Measurements from ENCODE around the gene BRSK2.
"Not testable (repeated sequence)": the region's sequence is repeated elsewhere in the genome, so short reads cannot be mapped to it uniquely, and the experiment has no call there.

The BRSK2 gene

DNA sequence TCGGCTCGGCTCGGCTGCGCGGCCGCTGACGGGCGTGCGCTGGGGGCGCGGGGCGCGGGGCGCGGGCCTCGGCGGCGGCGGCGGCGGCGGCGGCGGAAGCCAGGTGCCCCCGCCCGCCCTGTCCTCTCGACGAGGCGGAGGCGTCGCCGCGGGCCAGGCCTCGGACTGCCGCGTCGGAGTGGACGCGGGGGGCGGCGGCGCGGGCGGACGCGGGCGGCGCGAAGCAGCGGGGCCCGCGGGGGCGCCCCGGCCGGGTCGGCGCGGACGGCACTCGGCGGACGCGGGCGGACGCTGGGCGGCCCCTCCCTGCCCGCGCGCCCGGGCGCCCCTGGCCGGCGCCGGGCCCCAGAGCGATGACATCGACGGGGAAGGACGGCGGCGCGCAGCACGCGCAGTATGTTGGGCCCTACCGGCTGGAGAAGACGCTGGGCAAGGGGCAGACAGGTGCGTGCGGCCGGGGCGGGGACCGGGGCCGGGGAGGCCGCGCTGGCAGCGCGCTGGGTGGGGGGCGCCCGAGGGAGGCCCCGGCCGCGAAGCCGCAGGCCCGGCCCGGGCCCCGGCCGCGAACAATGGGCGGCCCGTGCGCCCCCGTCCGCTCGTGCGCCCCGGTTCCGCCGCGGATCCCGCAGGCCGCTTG lies at the start of gene BRSK2:
BRSK2 (plus strand) TSS at position 3 of the 637 bp plus-strand sequence; CDS start at position 354, 351 bp downstream.
- DNase-seq (ENCODE audit: low read depth), result no peak

DNA sequence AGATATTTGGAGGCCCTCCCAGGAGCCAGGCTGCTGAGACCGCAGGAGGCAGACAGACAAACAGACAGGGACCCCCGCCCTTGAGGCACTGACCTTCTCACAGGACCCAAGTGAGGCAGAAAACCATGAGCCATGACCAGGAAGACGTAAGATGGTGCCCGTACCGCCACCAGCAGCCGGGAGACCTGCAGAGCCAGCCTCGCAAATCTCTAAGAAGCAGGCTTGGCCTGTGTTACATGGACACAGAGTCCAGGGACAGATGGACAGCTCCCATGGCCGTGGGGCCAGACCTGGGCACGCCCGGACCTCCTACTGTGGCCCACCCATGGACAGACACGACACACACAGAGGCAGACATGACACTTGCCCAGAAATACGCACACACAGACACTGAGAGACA lies 49.6 kb upstream of the BRSK2 start:
- no peak for DNase-seq (ENCODE audit: low read depth)

DNA sequence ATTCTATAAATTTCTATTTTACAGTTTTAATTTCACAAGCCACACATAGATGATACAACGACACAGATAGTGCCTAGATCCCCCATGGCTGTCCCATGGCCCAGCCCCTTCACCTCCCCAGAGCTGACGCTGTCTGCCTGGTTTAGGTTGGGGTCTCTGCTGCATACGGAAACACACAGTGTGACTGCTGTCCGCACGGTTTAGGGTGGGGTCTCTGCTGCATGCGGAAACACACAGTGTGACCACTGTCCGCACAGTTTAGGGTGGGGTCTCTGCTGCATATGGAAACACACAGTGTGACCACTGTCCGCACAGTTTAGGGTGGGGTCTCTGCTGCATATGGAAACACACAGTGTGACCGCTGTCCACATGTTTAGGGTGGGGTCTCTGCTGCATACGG lies 48.5 kb upstream of the BRSK2 start:
- not testable (repeated sequence) for DNase-seq (ENCODE audit: low read depth)

DNA sequence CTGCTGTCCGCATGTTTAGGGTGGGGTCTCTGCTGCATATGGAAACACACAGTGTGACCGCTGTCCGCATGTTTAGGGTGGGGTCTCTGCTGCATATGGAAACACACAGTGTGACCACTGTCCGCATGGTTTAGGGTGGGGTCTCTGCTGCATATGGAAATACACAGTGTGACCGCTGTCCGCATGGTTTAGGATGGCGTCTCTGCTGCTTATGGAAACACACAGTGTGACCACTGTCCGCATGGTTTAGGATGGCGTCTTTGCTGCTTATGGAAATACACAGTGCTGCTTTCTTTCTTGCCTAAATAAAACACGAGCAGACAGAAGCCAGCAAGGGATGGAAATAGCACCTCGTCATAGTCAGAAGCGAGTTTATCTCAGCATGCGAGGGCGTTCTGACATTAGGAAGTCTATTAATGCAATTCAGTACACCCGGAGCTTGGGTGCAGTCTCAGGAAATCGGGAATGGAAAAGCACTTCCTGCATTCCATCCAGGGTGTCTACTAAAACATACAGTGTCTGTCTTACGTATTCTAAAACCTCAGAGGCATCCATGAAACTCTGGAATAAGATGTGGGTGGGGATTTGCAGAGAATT lies 47.7 kb upstream of the BRSK2 start:
- no peak for DNase-seq (ENCODE audit: low read depth)

DNA sequence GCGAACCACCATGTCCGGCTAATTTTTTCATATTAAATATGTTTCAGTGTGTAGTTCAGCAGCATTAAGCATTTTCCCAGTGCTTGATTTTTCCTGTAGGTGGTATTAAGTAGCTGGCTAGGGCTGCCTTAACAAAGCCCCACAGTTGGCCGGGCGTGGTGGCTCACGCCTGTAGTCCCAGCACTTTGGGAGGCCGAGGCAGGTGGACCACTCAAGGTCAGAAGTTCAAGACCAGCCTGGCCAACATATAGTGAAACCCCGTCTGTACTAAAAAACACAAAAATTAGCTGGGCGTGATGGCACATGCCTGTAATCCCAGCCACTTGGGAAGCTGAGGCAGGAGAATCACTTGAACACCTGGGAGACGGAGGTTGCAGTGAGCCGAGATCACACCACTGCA lies 46.8 kb upstream of the BRSK2 start:
- no peak for DNase-seq (ENCODE audit: low read depth)

DNA sequence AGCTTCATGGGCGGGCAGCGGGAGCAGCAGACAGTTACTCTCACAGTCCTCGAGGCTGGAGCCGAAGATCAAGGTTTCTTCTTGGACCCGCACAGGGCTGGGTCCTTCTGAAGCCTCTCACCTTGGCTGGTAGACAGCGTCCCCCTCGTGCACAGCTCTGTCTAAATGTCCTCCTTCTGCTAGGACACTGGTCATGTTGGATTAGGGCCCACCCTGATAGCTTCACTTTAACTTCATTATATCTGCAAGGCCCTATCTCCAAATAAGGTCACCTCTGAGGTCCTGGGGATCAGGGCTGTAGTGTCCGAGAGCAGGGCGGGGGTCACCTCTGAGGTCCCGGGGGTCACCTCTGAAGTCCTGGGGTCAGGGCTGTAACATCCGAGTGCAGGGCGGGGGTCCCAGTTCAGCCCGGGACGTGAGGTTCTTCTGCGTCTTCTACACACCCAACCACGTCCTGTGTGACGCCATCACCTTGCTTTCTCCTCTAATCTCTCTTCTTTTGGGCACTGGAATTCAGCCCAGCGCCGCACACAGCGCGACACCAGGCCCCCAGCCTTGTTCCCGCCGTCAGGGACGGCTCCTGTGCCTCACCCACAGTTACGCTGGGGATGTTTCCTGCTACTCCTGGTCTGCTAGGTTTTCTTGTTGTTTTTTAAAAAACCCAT lies 46.2 kb upstream of the BRSK2 start:
- DNase-seq (ENCODE audit: low read depth), result no peak

DNA sequence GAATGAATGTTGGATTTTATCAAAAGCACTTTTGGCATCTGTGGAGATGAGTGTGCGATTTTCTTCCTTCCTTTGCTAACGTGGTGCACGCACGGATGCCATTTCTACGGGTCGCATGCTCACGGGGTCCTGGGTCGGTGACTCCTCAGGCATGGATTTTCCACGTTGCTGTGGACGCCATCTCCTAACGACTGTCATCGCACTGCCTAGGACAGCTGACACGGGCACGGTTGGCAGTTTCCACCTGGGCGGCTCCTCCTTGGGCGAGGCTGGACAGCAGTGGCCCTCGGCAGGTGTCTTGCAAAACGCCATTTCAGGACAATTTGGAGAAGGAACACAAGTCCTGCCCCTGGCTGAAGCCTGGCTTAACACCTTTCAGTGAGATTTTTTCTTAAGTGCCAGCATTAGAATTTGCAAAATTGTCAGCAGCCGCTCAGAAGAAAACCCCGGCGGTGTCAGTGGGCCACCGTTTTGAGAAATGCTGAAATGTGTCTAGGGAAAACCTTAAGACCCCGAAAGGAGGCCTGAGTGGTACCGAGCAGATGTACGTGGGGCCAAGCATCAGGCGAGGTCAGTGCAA lies 45.6 kb upstream of the BRSK2 start:
- no peak for DNase-seq (ENCODE audit: low read depth)

DNA sequence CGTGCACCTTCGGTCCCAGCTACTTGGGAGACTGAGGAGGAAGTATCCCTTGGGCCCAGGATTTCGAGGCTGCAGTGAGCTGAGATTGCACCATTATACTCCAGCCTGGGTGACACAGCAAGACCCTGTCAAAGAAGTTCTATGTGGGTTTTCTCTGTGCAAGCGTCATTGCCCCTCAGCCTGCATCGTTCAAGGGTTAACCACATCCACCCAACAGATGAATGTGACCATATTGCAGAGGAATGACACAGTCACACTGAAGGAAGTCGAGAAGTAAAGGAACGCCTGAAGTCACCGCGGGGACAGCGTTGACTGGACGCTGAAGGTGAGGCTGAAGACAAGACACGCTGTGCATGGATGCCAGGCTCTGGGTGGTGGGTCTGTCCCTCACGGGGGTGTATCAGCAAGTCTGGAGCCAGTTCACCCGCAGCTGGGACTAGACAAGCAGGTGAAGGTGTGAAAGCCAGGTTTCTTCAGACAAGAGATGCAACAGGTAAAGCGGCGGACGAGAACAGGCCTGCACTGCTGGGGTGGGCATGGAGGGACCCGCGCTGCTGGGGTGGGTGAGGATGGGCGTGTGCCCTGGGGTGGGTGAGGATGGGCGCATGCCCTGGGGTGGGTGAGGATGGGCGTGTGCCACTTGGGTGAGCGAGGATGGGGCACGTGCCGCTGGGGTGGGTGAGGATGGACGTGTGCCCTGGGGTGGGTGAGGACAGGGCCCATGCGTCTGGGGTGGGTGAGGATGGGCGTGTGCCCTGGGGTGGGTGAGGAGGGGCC lies 43.8 kb upstream of the BRSK2 start:
- DNase-seq (ENCODE audit: low read depth), result no peak

DNA sequence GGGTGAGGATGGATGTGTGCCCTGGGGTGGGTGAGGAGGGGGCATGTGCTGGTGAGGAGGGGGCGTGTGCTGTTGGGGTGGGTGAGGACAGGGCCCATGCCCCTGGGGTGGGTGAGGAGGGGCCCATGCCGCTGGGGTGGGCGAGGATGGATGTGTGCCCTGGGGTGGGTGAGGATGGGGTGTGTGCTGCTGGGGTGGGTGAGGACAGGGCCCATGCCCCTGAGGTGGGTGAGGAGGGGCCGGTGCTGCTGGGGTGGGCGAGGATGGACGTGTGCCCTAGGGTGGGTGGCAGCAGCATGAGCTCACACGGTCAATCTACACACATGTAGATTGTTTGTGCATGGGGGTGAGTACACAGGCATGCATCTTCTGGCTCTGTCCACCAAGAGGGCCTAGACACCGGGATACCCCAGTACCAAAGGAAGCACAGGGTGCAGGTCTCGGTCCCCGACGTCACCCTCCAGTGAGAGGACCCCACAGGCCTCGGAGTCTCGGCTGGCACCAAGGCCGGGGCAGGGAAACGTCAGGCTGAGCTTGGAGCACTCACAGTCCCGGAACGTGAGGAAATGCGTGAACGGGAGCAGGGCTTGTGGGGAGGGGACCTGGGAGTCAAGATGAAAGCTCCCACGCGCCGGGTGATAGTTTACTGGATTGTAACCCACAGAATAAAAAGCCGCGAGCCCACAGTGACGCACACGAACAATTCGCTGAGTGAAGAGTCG lies 42.9 kb upstream of the BRSK2 start:
- DNase-seq (ENCODE audit: low read depth), result no peak

DNA sequence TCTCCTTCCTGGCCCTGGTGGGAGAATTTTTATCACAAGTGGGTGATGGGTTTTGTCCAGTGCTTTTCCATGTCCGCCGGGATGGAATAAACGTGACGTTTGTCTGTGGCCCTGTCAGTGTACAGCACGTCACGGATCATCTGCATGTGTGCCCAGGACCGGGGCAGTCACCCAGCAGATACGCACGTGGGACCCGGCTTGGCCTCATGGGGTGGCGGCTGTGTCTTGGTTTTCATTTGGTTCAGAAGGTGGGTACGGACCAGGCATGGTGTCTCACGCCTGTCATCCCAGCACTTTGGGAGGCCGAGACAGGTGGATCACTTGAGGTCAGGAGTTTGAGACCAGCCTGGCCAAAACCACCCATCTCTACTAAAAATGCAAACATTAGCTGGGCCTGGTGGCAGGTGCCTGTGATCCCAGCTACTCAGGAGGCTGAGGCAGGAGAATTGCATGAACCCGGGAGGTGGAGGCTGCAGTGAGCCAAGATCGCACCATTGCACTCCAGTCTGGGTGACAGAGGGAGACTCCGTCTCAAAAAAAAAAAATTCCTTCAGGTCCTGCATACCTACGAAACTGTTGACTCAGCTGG lies 42.2 kb upstream of the BRSK2 start:
- DNase-seq (ENCODE audit: low read depth), result not testable (repeated sequence)

DNA sequence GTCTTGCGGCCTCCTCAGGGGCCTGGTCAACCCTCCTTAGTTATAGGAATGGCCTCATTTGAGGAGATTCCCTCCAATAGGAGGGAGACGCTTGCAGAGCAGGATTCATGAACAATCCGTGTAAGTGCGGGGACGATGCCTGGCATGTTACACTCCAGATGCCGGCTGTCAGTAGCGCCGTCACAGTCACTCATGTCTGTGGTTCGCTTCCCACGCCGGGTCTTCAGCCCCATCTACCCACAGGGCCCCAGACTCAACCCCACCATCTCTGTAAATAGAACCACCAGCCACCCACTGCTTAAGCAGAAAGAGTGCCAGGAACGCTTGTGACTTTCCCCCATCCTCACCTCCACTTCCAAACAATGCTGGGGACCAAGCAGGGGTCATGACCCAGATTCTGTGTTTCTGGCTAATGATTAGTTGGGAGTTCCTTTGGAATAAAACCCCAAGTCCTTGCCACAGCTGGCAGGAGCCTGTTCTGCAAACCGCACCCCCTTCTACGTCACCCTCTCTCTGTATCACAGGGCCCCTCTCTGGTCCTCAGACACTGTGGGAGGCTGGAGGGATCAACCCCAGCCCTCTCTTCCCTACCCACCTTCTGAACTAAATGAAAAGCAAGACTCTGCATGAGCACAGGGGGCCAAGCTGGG lies 41.5 kb upstream of the BRSK2 start:
- no peak for DNase-seq (ENCODE audit: low read depth)

DNA sequence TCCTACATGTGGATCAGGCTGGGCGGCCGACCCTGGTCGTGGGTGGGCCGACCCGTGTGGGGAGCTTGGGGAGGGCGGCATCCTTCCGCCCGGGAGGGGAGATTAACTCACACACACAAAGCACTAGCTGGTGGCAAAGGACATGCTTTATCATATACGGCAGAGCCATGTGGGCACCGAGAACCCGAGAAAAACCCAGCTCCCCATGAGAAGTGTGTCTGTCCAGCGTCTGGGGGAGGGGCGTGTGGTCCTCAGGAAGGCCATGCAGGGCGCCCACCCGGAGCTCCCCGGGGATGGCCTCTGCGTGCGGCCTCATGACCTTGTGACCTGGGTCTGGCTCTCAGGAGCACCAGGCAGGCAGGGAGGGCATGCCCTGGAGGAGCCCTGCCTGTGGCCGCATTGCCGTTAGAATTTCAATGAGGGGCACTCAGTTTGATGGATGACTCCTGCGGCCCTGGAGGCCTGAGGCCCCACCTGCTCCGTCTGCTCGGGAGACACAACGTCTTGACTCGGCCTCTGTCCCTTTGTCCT lies 40.9 kb upstream of the BRSK2 start:
- DNase-seq (ENCODE audit: low read depth), result no peak

DNA sequence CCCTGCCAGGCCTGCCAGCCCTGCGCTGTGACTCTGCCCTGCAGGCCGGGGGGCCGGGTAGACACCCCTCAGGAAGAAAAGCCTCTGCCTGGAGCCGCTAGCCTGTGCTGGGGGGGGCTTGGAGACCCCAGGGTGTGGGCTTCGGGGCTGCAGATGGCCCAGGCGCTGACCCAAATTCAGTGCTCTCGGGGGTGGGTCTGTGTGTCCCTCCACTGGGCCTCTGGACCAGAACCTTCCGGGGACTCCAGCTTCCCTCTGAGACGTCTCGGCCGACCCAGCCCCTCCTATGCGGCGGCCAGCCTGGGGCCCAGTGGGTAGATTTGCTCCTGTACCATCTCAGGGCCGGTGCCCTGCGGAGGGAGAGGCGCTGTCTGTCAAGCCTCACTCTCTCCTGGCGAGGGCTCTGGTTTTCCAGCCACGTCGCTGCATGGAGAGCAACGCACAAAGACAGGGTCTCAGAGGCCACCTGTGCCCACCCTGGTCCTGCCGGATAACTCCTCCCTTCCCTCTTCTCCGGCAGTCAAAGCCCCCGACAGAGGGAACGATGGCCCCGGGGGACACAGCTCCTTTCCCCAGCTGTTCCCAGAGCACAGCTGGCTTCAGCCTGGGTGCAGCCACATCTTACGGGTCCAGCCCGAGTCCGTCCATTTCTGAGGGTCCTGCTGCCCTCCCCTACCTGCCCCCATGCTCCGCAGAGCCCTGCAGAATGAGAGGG lies 40.2 kb upstream of the BRSK2 start:
- DNase-seq (ENCODE audit: low read depth), result no peak

DNA sequence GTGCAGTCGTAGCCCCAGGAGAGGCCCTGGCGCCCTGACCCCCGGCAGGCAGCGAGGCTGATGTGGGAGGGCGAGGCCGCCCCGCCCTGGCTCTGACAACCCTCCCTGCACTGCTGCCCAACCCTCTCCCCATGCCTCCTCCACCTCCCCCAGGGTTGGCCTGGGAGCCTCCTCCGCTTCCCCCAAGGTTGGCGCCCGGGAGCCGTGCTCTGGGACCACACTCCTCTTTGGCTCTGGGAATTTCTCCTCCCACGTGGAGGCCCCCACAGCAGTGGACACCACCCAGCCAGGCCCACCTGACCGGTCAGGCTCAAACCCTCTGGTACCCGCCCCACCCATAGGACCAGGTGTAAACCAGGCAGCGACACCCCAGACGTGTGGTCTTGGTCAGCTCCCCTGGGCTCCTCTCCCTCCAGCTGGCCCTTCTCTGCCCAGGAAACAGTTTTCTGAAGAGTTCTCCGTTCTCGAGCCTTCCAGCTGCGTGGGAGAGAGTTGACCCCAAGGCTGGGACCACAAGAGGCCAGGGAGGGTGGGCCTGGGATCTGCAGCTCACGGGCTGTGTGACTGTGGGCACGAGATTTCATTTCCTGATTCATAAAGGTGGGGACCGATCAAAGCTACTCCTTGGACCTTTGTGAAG lies 39.5 kb upstream of the BRSK2 start:
- no peak for DNase-seq (ENCODE audit: low read depth)

DNA sequence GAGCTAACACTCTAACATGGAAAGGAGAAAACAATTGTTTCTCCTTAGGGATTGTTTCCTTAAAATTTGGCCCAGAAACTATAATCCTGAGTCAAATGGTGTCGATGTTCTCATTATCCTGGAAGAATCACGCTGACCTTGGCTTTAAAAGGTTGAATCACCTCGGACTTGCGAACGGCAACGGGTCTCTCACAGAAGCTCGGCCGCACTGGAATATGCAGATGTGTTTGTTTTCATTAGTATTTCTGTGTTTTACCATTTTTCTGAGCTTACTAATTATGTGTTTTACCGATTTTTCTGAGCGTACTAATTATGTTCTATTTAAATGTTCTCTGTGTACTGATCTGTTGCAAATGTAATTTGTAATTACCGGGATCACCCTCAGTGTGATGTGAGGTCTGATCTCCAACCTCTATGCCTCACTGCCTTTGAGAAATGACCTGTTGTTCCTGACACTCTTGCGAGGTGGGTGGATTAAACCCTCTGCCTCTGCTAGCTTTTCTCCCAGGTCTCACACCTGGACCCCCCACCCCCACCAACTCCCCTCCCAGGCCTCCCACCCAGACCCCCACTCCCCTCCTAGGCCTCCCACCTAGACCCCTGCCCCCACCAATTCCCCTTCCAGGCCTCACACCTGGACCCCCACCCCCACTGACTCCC lies 38.3 kb upstream of the BRSK2 start:
- DNase-seq (ENCODE audit: low read depth), result no peak

DNA sequence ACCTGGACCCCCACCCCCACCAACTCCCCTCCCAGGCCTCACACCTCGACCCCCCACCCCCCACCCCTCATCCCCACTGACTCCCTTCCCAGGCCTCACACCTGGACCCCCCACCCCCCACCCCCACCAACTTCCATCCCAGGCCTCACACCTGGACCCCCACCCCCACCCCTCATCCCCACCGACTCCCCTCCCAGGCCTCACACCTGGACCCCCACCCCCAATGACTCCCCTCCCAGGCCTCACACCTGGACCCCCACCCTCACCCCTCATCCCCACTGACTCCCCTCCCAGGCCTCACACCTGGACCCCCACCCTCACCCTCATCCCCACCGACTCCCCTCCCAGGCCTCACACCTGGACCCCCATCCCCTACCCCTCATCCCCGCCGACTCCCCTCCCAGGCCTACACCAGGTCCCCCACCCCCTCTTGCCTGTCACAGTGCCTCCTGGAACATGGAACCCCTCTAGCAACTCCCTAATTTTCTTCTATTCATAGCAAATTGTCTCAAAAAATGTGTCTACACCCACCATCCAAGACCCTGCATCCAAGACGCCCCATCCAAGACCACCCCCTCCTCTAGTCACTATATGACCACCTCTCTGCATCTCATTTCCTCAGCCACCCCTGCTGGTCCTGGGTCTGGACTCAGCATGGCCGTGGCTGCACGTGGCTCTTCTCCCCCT lies 36.9 kb upstream of the BRSK2 start:
- no peak for DNase-seq (ENCODE audit: low read depth)

DNA sequence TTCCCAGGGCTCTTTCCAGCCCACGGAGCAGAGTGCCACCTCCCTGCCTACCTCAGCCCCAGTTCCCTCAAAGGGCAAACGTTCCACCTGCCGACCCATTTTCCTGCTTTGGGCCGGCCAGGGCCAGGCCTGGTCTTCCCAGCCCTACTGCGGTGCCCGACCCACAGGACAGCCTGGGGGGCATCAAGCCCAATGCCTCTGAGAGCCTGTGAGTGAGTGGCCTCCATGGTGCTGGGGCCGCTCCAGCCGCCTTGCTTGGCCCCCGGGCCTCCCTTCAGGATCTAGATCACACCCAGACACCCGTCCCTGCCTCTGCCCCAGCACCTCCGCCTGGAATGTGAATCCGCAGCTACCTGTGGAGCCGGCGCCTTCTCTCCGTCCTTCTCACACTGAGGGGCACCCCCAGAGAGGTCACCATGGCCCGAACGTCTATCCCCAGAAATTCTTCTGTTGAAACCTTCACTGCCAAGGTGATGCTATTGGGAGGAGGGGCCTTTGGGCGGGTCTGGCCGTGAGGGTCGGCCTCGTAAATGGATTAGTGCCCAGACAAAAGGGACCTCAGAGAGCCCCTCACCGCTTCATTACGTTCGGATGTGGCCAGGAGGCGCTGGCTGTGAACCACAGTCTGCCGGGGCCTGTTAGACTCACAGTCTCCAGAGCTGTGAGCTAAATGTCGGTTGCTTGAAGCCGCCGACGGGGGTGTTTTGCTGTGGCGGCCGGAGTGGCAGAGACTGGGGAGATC lies 36.2 kb upstream of the BRSK2 start:
- DNase-seq (ENCODE audit: low read depth), result no peak

Data from stromal cell of bone marrow (primary cell).